Activated CD8-positive, alpha-beta memory T cell treated with anti-CD3 and anti-CD28 coated beads for 48 hours (primary cell): ENCODE data around the gene HMSD.

Experiments used
- DNase-seq, 3 experiments: peaks; one replicate each; pipeline ENCODE4 v3.0.0-alpha.2; 2020; ENCODE audit warnings: low read depth in 2 of 3, low spot score in 2 of 3

HMSD gene

DNA sequence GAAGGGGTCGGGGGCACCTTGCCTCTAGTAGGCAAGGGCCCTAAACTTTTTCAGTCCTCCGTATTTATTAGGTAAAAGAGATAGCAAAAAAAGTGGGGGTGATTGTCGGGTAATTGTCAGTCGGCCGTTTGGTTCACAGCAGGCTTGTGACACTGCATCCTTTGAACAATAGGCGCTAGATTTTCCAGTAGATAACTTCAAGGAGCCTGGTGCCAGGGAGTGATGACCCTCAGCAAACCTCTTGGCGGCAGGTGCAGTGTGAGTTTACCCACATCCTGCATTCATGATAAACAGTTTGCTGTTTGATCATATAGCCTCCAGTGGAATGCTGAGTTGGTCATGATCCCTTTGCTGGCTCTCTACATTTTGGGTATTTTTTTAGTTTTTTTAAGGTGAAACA lies 43.6 kb downstream of the HMSD start:
- DNase-seq: no peak

GRCh38 chr18:63994783-63995399 lies 45.8 kb downstream of the HMSD start:
- DNase-seq: peak in 1 of 3 experiments; percentile 15

DNA sequence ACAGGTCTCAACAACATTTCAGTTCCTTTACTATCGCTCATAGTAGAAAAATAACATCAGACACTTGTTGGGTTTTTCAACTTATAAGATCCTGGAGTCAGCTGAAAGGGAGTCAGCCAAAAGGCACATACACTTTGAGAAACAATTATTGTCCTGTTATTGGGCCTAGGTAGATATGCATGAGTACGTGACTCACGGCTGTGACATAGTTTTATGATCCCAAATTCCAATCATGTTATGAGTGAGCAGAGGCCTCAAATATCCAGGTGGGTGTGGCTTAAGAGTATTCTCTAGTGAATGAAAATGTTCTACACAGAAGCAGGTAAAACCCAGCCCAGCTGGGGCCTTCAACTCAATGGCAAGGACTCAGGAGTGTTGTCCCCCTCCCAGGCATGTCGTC lies 47.9 kb downstream of the HMSD start:
- no peak for DNase-seq

- no peak for DNase-seq
Measured at GRCh38 chr18:63997606-63998005, 48.5 kb downstream of the HMSD start.

- no peak for DNase-seq
Measured at GRCh38 chr18:63999871-64000270, 50.8 kb downstream of the HMSD start.

GRCh38 chr18:64002581-64002980 lies 53.5 kb downstream of the HMSD start:
- no peak for DNase-seq

GRCh38 chr18:64009305-64009704 lies 60.2 kb downstream of the HMSD start:
- DNase-seq: no peak
